Limb (tissue), 2 donors: ENCODE data around the gene TSC1.

ENCODE experiments used
- DNase-seq, 2 donors: peaks; one replicate each; pipeline ENCODE4 v3.0.0-alpha.2; 2016; ENCODE audit errors: extremely low spot score in 2 of 2

The TSC1 gene

DNA sequence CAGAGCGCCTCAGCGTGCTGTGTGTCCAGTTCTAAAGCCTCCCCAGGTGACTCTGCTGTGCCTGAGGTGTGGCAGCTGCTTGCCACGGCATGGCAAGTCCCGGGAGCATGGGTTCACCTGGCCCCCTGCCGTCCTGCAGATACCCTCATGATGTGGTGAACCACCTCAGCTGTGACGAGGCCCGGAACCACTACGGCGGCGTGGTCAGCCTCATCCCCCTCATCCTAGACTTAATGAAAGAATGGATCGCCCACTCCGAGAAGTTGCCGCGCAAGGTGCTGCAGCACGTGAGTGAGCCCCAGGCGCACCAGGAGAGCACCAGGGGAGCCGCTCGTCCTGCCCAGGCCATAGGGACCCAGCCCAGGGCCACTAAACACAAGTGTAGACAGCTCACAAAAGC is 56.3 kb downstream of the TSC1 start:
- no peak for DNase-seq

DNA sequence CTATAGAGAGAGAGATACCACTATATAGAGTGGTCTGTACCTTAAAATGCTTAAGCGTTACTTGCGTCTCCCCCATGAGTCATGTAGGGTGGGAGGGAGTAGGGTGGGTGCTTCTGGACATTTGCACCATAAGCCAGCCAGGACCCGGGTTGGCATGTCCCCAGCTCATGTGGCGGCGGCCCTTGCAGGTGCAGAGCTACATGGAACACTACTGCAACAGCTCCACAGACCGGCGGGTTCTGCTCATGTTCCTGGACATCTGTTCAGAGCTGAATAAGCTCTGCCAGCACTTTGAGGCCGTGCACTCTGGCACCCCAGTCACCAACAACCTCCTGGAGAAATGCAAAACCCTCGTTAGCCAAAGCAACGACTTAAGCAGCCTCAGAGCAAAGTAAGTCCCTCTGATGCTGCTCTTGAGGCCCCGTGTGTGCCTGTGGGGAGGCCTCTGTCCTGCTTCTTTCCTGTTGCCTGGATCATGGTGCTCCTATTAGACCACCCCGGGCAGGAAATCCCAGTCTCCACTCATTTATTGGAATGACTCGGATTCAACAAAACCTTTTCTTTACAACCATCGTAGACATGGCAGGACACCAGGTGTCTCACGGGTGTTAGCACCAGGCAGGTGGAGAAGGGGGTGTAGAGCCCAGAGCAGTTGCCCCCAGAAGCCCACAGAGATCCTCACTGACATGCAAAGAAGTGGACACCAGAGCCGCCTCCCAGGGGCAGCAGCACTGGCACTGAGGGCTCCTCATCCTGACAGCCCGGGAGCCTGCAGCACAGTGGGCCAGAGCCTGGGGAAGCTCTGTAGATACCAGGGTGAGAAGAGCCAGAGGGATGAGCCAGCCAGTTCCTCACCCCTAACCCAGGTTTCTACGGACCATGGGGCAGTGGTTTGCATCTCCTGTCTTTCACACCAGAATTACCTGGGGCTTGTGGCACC is 57.0 kb downstream of the TSC1 start:
- no peak for DNase-seq

DNA sequence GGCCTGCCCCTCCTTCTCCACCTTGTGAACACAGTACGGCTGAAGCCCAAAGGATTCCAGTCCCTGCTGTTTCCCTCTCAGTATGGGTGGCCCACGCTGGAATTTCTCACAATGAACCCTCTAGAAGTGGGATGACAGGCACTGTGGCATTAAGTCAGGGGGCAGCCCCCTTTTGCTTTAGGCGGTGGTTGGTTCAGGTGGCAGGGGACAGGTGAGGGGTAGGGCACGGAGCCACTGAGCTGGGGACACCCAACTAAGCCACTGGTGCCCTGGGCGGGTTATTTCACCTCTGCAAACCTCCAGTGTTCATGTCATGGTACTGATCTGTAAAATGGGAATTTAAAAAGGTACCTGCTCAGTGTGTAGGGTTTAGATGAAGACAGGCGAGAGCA is 58.1 kb downstream of the TSC1 start:
- no peak for DNase-seq

DNA sequence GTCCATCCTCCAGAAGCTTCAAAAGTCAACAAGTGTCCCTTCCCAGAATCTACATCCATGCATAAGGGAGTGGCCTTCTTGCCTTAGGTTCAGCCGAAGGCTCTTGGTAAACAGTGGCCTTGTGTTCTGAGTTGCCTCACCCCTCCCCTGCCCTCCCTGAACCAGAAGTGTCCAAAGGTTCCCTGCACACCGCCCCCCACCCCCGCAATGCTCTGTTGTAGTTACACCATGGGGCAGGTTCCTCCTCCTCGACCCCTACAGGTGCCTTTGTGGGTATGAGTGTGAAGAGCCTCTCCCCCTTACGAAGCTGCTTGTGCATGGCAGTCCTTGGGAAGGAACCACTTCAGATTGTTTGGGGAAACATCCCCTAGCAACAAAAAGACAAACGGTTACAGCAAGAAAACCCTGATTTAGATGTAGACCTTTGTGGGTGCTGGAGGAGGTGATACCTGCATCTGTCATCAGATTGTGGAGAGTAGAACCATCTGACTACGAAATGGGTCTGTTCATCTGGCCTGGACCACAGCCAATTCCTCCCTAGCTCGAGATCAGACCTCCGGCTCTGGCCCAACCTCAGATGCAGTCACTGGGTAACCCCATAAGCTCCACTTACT is 58.6 kb downstream of the TSC1 start:
- no peak for DNase-seq

DNA sequence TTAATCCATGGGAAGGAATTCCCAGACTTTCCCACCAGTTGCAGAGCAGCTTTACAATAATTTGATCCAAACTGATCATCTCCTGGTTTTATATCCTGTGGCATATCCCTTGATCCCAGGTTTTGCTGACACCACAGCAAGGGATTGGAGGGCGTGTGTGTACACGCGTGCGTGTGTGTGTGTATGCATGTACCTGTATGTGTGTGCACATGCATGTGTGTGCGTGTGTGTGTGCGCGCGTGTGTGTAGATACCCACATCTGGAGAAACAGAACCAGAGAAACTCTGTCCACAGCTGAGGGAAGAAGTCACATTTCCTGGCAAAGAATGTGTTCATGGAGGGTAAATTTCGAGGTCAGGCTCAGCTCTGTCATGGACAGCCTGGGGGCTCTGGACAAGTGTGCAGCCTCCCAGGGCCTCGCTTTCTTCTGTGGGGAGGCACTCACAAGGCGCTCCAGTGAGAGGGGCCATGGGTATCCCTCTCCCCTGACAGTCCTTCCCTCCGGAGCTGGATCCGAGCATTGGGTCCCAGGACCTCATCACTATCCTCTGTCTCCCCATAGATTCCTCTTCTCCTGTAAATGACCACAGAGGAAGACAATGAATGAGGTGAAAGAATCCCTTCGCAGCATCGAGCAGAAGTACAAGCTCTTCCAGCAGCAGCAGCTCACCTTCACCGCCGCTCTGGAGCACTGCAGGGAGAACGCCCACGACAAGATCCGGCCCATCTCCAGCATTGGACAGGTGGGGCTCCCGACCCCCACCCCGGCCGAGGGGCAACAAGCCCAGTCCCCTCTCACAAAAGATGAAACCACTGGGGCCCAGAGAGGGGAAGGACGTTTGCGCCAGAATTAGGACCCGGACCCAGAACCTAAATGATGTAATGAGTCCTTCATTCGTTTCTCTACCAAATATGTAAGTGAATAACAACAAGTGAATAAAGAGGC is 60.8 kb downstream of the TSC1 start:
- DNase-seq, result no peak

DNA sequence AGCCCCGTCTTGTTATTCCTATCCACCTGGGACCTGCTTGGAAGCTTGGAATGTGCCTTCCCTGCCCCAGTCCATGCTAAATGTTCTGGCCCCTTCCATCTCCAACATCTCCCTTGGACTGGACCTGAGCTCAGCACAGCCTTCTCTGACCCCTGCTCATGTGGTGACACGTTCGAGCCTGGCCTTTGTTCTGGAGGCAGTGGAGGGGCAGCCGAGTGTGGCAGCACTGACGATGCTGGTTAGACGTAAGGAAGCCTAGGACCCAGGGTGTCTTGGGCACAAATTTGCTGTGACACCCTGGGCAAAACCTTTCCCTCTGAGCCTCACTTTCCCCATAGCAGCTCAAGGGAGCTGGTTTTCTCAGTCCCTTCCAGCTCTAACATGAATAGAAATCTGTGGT is 61.8 kb downstream of the TSC1 start:
- no peak for DNase-seq

DNA sequence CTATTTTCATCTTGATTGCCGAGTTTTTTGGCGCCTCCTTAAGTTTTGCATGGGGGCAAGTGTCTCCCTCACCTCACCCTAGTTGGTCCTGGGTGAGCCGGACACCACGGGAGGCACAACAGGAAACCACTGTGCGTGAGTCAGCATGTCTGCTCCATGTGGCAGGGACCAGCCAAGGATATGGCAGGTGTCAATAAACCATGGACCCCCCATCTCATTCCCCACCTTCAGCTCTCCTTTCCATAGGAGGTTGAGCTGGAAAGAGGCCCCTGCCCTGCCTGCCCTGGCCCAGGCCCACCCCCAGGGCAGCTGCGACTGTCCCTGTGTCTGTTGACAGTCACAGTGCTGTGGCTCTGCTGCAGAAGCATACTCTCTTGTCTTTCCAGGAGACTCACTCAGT is 62.6 kb downstream of the TSC1 start:
- no peak for DNase-seq

DNA sequence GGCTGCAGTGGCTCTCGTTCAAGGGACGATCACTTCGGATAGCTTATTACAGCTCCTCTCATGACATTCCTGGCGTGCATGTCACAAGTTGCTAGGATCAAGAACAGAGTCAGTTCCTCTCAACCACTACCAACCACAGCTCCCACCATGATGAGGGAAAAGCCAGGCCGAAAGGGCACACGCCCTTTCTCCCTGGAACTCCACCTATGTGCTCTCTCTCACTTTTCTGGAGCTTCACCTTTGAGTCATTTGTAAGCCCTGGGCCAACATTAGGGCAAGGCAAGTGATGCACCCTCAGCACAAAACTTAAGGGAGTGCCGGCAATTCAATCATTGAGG is 64.1 kb downstream of the TSC1 start:
- no peak for DNase-seq

DNA sequence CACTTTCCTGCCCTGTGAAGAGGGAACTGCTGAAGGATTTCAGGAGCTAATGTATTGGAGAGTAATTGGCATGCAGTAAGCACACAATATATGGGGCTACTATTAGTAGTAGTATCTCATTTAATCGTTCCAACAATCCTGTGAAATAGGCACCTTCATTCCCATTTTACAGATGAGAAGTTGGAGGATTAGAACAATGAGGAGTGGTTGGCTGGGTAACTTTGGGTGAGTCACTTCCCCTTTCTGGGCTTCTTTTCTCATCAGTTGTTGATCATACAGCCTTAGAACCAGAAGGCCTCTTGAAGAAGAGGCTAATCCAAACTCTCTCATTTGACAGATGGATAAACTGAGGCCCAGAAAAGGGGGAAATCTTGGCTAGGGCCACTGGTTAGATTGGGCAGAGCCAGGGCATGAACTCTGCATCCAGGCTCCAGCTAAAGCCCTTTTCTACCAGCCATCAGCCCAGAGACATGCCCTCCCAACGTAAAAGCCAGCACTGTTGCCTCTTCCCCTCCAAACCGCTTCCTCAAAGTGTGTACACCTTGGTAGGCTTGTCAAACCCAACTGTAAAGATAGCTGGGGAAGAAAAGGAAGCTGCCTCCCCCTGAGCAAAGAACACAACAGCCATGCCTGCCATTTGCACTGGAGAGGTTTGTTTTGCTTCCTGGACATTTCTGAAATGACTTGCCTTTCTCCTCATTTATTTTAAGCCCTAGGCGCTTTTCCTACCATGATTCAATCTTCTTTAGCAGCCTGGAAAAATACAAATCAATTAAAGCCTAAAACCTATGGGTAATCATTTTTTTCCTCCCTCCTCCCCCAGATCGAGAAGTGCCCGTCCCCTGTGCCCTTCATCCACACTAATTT is 64.7 kb downstream of the TSC1 start:
- DNase-seq, result no peak

DNA sequence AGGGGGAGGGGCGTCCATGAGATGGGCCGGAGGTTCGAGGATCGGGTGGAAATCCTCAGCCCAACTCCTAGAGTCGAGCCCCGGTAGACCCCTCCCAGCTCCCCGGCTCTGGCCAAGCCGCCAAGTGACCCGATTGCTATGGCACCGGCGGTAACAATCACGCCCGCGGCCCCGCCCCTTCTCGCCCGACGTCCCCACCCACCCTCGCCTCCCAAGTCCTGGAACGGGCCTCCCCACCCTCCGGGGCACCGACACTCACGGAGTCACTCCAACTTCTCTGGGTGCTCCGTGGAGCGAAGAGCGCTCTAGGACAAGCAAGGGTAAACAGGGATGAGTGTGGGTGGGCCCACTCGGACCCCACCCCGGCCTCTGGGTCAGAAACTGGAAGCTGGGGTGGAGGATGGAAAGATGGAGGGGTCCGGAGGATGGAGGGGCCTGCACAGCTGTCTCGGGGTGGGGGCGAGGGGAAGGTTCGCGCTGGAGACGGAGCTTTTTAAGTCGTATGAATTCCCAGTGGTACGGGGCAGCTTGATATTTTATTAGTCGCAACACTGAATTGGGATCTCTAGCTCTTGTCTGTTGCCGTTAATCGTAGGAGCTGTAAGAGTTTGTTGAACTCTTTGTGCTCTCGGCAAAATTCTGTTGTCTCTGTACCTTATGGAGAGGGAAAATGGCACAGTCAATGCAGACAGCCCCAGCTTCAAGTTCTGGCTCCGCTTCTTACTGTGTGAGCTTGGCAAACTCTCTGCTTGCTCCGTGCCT is 65.5 kb downstream of the TSC1 start, which contains the start of gene SPACA9:
Gene SPACA9 (plus strand): TSS at position 204 of the 762 bp plus-strand sequence. CDS start 5,050 bp downstream, outside the sequence.
- peak; percentile 40 to 86 for DNase-seq

DNA sequence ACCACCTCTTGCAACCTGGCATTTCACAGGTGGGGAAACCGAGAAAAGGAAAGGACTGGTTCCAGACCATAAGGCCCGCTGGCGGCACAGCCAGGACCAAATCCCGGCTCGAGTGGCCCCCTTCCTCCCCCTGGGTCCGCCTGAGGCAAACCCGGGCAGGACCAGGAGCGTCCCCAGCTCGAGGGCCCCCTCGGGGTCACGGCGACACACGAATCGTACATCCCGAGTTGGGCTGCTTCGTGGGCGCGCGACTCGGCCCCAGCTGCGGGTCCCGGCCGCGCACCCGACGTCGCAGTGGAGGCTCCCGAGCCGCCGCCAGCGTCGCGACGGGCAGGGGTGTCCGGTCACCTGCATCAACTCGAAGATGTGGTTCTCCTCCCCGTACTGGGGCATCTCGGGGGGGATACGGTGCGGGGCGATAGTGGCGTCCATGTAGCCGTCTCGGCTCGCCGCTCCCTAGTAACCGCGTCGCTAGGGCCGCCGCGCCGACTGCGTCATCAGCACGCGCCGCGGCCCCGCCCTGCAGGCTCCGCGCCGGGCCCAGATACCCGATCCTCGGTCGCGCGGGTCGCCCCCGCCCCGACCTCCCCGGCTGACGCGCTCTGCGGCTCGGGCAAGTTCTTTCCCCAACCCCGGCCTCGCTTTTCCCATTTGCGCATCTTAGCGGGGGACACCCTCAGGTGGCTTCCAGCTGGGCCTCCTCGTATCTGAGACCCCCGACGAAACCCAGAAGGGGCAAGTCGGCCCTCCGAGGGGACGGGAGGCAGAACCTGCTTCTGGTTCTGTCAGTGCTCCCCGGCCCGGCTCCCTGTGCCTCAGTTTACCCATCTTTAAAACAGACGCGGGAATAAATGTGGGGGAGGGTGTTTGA is 66.4 kb downstream of the TSC1 start, which contains the start of gene AK8:
Gene AK8 (minus strand): TSS at position 461 of the 871 bp plus-strand sequence. CDS start 29 bp downstream, at position 432.
- peak; percentile 77 to 91 for DNase-seq

DNA sequence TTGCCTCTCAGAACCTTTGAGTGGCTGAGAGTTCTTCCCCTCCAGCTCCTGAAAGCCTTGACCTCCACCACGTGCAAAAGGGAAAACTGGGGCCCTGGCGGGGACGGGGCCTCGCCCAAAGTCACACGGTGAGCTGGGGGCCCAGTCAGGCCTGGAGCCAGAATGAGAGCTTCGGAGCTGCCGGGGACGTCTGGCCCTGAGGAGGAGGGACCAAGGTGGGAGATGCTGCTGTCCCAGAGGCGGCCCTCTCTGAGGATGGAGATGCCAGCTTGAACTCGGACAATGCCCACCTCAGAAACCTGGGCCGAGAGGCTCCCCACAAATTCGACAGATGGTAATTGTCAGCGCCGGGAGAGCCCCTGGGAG is 67.0 kb downstream of the TSC1 start:
- DNase-seq, result no peak

DNA sequence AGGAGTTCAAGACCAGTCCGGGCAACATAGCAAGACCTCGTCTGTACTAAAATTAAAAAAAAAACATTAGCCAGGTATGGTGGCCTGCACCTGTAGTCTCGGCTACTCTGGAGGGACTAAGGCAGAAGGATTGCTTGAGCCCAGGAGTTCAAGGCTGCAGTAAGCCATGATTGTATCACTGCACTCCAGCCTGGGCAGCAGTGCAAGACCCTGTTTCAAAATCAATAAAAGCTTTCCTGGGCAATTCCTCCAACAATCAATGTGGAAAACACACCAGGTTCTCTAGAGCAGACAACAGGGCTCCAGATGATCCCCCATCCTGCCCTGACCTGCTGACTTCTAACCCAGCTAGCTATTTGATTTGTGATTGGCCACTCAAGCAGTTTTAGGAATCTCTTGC is 67.6 kb downstream of the TSC1 start:
- DNase-seq, result no peak

DNA sequence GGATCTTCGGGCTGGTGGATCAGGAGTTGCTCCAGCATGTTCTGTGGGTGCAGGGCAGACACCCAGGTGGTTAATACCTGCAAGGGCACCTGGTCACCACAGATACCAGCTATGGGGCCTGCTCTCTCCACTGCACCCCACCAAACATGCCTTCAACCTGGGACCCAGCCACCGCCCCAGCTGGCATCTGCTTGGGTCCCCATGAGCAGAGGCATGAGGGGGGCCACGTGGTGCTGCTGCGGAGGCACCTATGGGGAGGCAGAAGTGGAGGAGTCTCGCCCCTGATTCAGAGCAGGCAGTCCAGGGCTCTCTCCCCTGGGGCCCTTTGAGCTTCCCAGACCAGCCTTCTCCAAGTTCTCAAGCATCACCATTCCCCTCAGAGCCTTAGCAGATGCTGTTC is 69.3 kb downstream of the TSC1 start:
- no peak for DNase-seq

DNA sequence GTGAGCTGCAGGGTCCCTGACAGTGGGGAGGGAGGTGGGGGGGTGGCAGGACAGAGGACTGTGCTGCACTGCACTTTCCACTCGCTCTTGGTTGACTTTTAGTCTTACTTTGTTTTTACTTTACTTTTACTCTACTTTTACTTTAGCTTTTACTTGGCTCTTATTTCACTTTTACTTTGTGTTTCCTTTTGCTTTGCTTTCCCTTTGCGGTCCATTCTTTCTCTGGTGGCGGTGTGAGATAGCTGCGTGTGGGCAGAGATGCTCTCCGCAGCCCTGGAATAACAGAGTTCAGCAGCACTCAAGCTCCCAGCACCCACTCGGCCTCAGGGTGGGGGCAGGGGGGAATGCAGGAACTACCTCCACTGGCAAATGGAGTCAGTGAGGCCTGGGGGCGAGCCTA is 71.0 kb downstream of the TSC1 start:
- DNase-seq, result no peak

DNA sequence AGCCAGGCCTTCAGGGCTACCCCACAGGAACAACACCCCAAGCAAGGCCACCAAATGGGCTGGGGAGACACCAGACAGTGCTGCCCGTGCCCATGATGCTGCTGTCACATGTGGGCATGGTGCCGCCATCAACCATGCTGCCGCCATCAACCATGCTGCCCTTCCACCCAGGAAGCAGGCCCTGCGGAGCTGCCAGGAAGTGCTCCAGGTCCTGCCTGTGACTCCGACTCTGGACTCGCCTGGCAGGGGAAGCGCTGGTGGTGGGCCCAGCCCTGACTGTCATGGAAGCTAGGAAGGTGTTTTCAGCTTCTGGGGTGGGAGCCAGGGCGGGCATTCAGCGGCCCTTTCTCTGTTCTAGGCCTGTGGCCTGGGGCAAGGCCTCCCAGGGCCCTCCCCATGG is 75.2 kb downstream of the TSC1 start:
- DNase-seq, result no peak

DNA sequence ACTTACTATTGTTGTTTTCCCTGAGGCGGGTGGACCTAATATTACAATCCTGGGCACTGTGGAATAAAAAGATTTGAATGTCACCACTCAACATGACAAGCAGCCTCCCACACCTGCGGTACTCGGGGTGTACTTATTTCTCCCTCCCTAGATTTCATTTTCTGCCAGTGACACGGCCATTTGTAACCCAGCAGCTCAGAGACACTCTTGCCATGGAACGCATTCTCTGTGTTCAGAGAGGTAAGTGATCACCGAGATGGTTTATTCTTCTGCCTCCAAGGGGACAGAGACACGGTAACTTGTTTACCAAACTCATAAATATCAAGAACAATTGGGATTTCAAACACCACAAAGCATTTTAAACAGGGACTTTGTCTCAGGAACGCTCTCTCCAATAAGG is 77.5 kb downstream of the TSC1 start:
- no peak for DNase-seq

DNA sequence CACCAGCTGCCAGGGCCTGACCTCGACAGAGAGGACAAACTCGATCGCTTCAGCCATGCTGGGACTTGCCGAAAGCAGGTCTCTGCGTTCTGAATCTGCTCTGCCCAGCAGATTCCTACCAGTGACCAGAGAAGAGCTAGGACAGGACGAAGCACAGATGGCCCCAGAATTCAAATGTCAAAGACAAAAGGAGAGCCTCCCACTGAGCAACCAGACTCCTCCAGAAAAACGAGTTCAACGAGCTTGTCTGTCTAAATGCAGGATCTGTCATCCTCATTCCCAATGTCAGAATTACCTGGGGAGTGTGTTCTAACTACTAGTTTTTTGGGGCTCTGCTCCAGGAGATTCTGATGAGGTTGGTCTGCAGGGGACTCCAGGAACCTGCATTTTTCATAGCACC is 79.7 kb downstream of the TSC1 start:
- DNase-seq, result no peak

DNA sequence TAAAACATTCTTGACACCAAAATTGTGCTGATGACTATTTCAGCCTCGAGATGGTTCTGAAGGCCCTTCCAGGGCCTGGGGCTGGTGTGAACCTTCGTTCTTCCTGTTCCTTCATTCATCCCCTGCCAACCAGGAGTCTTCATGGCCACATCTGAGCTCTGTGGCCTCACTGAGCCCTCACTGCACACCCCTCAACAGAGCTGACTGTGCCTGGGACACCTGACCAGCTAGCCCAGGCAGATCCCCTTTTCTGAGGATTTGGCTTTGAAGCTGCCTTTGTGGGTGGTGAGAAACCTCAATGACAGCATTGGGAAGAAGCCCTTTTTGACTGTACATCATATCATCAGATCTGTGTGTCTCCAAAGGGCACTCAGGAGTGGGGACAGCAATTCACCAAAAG is 80.1 kb downstream of the TSC1 start:
- DNase-seq, result no peak
